CD4-positive, alpha-beta T cell (primary cell): ENCODE measurements around the gene ALDH1L2. TPM values are rescaled to one million over a fixed set of nuclear protein-coding genes. Genes with fewer than 3 reads are reported as not detected.

Experiments used
- ATAC-seq: fragments of 200-7000 bp; cut with Tn5 transposase; one replicate; pipeline ENCODE4 v1.10.0; 2022; ENCODE audit warnings: mild to moderate bottlenecking; ENCODE audit not compliant: poor library complexity
- CTCF ChIA-PET: fragments of 350-600 bp; sonication (Branson Sonifier 250); formaldehyde crosslinking; loops from one replicate; lab custom pipeline; 2021; ENCODE audit warnings: antibody characterized with exemption, inconsistent platforms; lab: Charles Lee
- POLR2A ChIA-PET: fragments of 350-600 bp; sonication (Branson Sonifier 250); formaldehyde crosslinking; loops from one replicate; lab custom pipeline; 2021; ENCODE audit warnings: antibody characterized with exemption, inconsistent platforms; lab: Charles Lee
- DNase-seq, 14 experiments: peaks; one replicate each; pipeline ENCODE4 v3.0.0-alpha.2; 2013 to 2020; ENCODE audit warnings: mixed read lengths in 2 of 14
- H3K27ac ChIP-seq, 2 donors: one replicate each; pipeline versions ENCODE4 v1.5.1 to v1.7.0; 2013; ENCODE audit warnings: low read length in 2 of 2, low read depth in 1 of 2, mild to moderate bottlenecking in 1 of 2
- H3K27me3 ChIP-seq, 2 experiments: 1 replicate in 1 of 2; 2 replicates in 1 of 2; pipeline versions ENCODE4 v1.6.1 to v1.7.0; 2013; ENCODE audit warnings: low read length in 2 of 2, control low read depth in 1 of 2, mild to moderate bottlenecking in 1 of 2, moderate library complexity in 1 of 2; ENCODE audit not compliant: insufficient read depth in 2 of 2, control insufficient read depth in 1 of 2
- H3K36me3 ChIP-seq: one replicate; pipeline ENCODE4 v1.6.1; 2013; ENCODE audit warnings: low read length, control low read depth; ENCODE audit not compliant: insufficient read depth
- H3K4me1 ChIP-seq: one replicate; pipeline ENCODE4 v1.6.1; 2013; ENCODE audit warnings: low read length, control low read depth; ENCODE audit not compliant: insufficient read depth
- H3K4me3 ChIP-seq: one replicate; pipeline ENCODE4 v1.5.1; 2013; ENCODE audit warnings: mild to moderate bottlenecking, low read length, moderate library complexity
- H3K9me3 ChIP-seq, 2 experiments: 1 replicate in 1 of 2; 2 replicates in 1 of 2; pipeline versions ENCODE4 v1.6.1 to v1.7.0; 2013; ENCODE audit warnings: low read length in 2 of 2, mild to moderate bottlenecking in 2 of 2, control low read depth in 1 of 2, moderate library complexity in 1 of 2; ENCODE audit not compliant: control insufficient read depth in 1 of 2, insufficient read depth in 1 of 2
- H3K27ac Mint-ChIP-seq: one replicate; pipeline ENCODE4 v1.8.0; 2020; ENCODE audit warnings: mixed read lengths
- H3K27me3 Mint-ChIP-seq: one replicate; pipeline ENCODE4 v1.8.0; 2021; ENCODE audit warnings: mixed read lengths
- H3K36me3 Mint-ChIP-seq: one replicate; pipeline ENCODE4 v1.8.0; 2021; ENCODE audit warnings: low read depth, mixed read lengths
- H3K4me1 Mint-ChIP-seq: one replicate; pipeline ENCODE4 v1.8.0; 2021; ENCODE audit warnings: low read depth, mixed read lengths
- H3K4me3 Mint-ChIP-seq: one replicate; pipeline ENCODE4 v1.8.0; 2020; ENCODE audit warnings: mild to moderate bottlenecking, mixed read lengths
- H3K9me3 Mint-ChIP-seq: one replicate; pipeline ENCODE4 v1.8.0; 2020; ENCODE audit warnings: mixed read lengths
- intact Hi-C, 2 experiments: fragments of 100-400 bp; cut with DNase I in 1 of 2; cut with micrococcal nuclease in 1 of 2; formaldehyde crosslinking; loops; one replicate each; pipeline versions ENCODE4 v1.15.1 to v1.9.0; 2023 to 2025; cut with DNase I, micrococcal nuclease
- total RNA-seq, 174 experiments: library from RNA in 2 of 174; stranded (reverse) in 2 of 174; gene quantifications; one replicate each; pipeline ENCODE4 v1.2.3 and lab custom pipeline; 2021 to 2026
- TF ChIP-seq, protein P1 (sequence below): fragments of 200-600 bp; IDR thresholded peaks from one replicate; pipeline ENCODE4 v1.8.0; 2022; ENCODE audit warnings: antibody characterized with exemption, mild to moderate bottlenecking

The ALDH1L2 gene
- total RNA-seq, 2 experiments from 2014 or later, result 0.03 TPM; not detected in 1

DNA sequence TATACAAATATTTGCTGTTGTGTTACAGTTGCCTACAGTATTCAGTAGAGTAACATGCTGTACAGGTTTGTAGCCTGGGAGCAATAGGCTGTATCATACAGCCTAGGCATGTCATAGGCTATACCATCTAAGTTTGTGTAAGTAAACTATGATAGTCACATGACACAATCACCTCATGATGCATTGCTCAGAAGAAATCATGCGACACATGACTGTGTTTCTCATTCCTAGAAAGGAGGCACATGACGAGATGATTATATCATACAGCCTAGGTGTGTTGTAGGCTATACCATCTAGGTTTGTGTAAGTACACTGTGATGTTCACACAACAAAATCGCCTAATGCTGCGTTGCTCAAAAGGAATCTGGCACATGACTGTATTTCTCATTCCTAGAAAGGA lies 66.2 kb downstream of the ALDH1L2 start:
- ATAC-seq (no peak), DNase-seq (no peak)
- POLR2A ChIA-PET, result interaction anchor here (1.4 kb wide), 1 partner anchor 15 kb away, joined by 3 read pairs; no protein-coding TSS in a partner anchor
- H3K36me3 ChIP-seq, result peaks cover 3% of the 10 kb centered on the region
- no peaks in the 10 kb centered on the region for H3K27me3 ChIP-seq
- Mint-ChIP-seq H3K36me3 (peaks cover 32% of the 10 kb centered on the region), H3K4me1 (no peaks in the 10 kb centered on the region), H3K9me3 (no peaks in the 10 kb centered on the region), H3K27me3 (no peaks in the 10 kb centered on the region), H3K4me3 (no peak overlapping the region), H3K27ac (no peak overlapping the region)
- intact Hi-C loops, result no loop called here
- H3K9me3 ChIP-seq, result no peaks in the 10 kb centered on the region
- no peak overlapping the region for H3K4me3 ChIP-seq
- CTCF ChIA-PET, result no interaction called here
- TF ChIP-seq, protein P1, sequence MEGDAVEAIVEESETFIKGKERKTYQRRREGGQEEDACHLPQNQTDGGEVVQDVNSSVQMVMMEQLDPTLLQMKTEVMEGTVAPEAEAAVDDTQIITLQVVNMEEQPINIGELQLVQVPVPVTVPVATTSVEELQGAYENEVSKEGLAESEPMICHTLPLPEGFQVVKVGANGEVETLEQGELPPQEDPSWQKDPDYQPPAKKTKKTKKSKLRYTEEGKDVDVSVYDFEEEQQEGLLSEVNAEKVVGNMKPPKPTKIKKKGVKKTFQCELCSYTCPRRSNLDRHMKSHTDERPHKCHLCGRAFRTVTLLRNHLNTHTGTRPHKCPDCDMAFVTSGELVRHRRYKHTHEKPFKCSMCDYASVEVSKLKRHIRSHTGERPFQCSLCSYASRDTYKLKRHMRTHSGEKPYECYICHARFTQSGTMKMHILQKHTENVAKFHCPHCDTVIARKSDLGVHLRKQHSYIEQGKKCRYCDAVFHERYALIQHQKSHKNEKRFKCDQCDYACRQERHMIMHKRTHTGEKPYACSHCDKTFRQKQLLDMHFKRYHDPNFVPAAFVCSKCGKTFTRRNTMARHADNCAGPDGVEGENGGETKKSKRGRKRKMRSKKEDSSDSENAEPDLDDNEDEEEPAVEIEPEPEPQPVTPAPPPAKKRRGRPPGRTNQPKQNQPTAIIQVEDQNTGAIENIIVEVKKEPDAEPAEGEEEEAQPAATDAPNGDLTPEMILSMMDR, result no peak
- H3K27ac ChIP-seq, result no peak overlapping the region
- no peaks in the 10 kb centered on the region for H3K4me1 ChIP-seq

DNA sequence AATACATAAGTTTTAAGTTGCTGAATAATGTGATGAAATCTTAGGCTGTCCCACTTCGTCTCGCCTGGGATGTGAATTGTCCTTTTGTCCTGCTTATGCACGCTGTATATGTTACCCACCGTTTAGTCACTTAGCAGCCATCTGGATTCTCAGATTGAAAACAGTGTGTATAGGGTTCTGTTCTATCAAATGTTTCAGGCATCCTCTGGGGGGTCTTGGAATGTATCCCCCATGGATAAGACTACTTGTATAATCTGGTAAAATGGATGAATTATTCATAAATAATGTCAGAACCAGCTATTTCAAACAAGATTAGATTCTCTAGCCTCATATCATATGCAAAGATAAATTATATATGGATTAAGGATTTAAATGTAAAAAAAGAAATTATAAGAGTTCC lies 68.7 kb downstream of the ALDH1L2 start:
- no peak overlapping the region for H3K4me3 ChIP-seq
- Mint-ChIP-seq H3K4me3 (no peak overlapping the region), H3K27ac (no peak overlapping the region), H3K9me3 (peaks cover 3% of the 10 kb centered on the region), H3K36me3 (peaks cover 57% of the 10 kb centered on the region), H3K4me1 (no peaks in the 10 kb centered on the region), H3K27me3 (no peaks in the 10 kb centered on the region)
- ChIA-PET POLR2A (no interaction called here), CTCF (interaction anchor here (1.4 kb wide), 1 partner anchor 634 kb away, joined by 3 read pairs; no protein-coding TSS in a partner anchor)
- intact Hi-C loops, result no loop called here
- no peaks in the 10 kb centered on the region for H3K4me1 ChIP-seq
- DNase-seq (no peak), ATAC-seq (no peak)
- TF ChIP-seq, protein P1, result no peak
- peaks cover 5% of the 10 kb centered on the region for H3K36me3 ChIP-seq
- no peak overlapping the region for H3K27ac ChIP-seq
- H3K27me3 ChIP-seq, result no peaks in the 10 kb centered on the region
- H3K9me3 ChIP-seq, result no peaks in the 10 kb centered on the region

DNA sequence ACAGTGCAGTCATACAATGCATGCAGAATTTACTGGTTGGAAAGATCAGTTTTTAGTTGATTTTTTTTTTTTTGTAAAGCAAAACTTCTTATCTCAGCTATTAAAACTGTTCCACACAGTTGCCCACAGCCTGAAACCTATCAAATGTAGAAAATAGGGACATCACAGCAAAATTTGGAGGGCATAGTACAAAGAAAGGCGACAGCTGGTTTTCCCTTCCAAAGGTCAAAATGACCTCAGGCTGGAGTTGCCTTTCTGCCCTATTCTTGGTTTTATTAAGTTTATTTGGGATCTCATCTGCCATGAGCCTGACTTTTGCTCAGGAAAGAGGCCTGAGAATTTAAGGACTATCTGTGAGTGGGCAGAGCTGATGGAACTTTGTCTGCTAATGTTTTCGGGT lies 69.7 kb downstream of the ALDH1L2 start:
- H3K9me3 ChIP-seq, result no peaks in the 10 kb centered on the region
- no peaks in the 10 kb centered on the region for H3K4me1 ChIP-seq
- ATAC-seq (no peak), DNase-seq (no peak)
- TF ChIP-seq, protein P1, result no peak
- Mint-ChIP-seq H3K36me3 (peaks cover 66% of the 10 kb centered on the region), H3K27ac (no peak overlapping the region), H3K27me3 (no peaks in the 10 kb centered on the region), H3K4me3 (no peak overlapping the region), H3K9me3 (peaks cover 5% of the 10 kb centered on the region), H3K4me1 (no peaks in the 10 kb centered on the region)
- no peak overlapping the region for H3K27ac ChIP-seq
- peaks cover 5% of the 10 kb centered on the region for H3K36me3 ChIP-seq
- no peaks in the 10 kb centered on the region for H3K27me3 ChIP-seq
- POLR2A ChIA-PET, result no interaction called here
- no peak overlapping the region for H3K4me3 ChIP-seq
- CTCF ChIA-PET, result interaction anchor here (1.4 kb wide), 1 partner anchor 633 kb away, joined by 3 read pairs; no protein-coding TSS in a partner anchor
- intact Hi-C loops, result no loop called here
